HG03354 (cell line): ENCODE data around the gene TEDC2.
A peak's percentile ranks its signal among the peaks of the same experiment; 100 is the strongest.
"Not testable (repeated sequence)": the region's sequence is repeated elsewhere in the genome, so short reads cannot be mapped to it uniquely, and the experiment has no call there.

ENCODE experiments used
- ATAC-seq: cut with Tn5 transposase; IDR thresholded peaks from one replicate; pipeline ENCODE4 v1.9.1; 2021; ENCODE audit warnings: mild to moderate bottlenecking; ENCODE audit not compliant: unreplicated experiment, poor library complexity, severe bottlenecking

The TEDC2 gene

DNA sequence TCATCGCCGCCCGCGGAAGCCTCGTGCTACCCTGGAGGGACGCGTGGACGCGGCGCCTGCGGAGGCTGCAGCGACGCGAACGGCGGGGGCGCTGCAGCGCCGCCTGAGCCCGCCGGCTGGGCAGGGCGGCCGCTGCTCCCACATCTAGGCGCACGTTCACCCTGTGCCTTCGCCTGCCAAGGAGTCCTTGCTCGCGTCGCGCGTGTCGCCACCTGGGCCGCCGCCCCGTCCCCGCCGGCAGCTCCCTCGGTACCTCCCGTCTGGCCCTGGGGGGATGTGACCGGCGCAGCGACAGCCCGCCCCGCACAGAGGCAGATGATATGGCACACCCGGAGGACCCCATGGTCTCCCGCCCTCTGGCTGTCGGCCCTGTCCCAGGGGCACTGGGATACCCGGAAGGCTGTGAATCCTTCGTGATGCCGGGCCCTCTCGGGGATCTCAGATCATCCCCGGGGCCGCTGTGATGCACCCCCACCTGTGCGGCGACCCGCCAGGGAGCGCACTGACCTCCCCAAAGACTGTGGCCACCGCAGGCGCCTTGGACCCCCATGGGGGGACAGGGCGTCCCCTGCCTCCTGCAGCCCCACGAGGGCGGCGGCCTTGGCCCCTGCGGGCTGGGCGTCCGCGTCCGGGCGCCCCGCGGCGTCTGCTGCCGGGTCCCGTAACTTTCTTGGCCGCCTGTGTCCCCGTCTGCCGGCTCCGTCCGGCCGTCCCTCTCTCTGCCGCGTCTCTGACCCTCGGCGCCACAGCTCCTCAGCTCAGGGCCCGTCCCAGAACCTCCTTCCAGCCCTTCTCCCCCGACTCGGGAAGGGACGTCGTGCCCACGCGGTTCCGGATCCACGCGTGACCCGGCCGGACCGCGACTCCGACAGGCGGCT is 14.3 kb downstream of the TEDC2 start:
- ATAC-seq: peak; percentile 29

- peak; percentile 73 for ATAC-seq
Measured at GRCh38 chr16:2474877-2475412, 15.0 kb downstream of the TEDC2 start, which contains the start of gene TBC1D24. Gene TBC1D24 (plus strand): TSS chr16:2475127. CDS start chr16:2496149, 21,022 bp downstream.

DNA sequence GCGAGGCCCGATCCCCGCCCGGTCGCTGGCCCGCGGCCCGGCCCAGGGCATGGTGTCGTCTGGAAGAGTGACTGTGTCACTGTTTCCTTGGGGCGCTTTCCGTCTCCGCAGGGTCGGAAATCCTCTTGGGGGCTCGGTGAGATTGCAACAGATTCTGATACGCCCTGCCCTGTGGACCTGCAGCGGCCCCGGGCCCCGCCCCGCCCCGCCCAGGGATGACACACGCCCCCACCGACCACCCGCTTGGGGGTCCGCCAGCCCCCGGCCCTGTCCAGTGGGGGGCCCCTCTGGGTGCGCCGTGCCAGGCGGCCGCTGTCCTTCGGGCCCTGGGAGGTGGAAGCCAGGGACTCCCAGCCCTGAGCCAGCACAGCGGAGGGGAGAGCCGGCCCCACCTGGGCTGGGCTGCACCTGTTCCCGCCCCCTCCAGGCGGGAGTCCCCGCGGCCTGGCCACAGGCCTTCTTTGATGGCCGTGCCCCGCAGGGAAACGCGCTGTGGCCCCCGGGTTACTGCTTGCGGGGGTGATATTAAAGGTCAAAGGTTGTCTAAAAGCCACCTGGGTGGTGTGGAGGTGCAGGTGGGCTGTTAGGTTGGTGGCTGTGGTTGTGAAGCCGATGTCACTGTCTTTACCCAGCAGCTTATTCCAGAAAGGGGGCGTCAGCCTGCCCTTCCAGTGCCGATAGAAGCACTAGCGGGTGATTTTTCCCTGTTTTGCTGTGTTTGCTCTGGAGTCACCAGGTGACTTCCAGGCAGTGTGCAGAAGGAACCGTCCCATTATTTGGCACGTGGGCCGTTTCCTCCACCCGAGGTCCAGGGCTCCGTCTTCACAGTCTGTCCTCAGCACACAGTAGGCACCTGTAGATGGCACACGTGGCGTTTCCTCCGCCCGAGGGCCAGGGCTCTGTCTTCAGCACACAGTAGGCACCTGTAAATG is 15.8 kb downstream of the TEDC2 start:
- ATAC-seq: peak; percentile 9

DNA sequence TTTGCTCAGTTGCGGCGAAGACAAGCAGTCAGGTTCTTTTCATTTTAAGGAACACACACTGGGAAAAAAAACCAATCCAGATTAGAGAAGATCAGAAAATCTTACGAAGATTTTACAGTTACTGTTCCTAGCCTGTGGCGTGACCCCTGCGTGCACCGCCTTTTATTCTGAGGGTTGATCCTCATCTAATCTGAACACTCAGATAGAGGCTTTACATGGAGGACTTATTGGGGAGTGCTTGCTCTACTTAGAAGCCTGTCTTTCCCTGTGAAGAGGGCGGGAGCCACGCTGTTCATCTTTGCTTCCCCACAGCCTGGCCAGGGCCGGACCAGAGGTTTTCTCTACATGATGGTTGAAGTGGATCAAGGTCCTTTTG is 16.4 kb downstream of the TEDC2 start:
- no peak for ATAC-seq

GRCh38 chr16:2476741-2477140 is 16.8 kb downstream of the TEDC2 start:
- no peak for ATAC-seq

DNA sequence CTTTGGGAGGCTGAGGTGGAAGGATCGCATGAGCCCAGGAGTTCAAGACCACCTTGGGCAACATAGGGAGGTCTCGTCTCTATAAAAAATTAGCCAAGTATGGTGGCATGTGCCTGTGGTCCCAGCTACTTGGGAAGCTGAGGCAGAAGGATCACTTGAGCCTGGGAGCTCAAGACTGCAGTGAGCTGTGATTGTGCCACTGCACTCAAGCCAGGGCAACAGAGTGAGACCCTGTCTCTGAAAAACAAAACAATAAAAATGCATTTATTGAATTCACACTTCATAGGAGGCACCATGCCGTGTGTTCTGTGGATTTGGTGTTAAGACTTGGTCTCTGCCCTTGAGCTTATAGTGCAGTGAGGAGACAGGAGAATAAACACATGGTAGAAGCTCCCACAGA is 17.4 kb downstream of the TEDC2 start:
- ATAC-seq: no peak

- no peak for ATAC-seq
Measured at GRCh38 chr16:2478279-2478678, 18.4 kb downstream of the TEDC2 start.

- ATAC-seq: not testable (repeated sequence)
Measured at GRCh38 chr16:2479996-2480395, 20.1 kb downstream of the TEDC2 start.

DNA sequence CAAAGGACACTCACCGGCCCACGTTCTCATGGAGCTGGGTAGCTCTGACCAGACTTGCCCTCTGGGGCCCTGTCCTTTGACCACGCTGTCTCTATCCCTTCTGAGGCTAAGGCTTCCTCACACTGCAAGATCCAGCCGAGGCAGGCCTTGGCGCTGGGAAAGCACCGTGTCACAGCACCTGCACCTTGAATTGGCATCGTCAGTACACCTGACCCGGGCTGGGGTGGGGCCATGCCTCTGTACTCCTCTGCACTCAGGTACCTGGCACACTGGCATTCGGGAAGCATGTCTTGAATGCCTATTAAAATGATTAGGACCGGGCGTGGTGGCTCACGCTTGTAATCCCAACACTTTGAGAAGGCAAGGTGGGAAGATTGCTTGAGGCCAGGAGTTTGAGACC is 21.0 kb downstream of the TEDC2 start:
- no peak for ATAC-seq

GRCh38 chr16:2481676-2482075 is 21.8 kb downstream of the TEDC2 start:
- no peak for ATAC-seq

GRCh38 chr16:2482249-2482648 is 22.3 kb downstream of the TEDC2 start:
- no peak for ATAC-seq

GRCh38 chr16:2482708-2483534 is 23.0 kb downstream of the TEDC2 start:
- ATAC-seq: no peak

DNA sequence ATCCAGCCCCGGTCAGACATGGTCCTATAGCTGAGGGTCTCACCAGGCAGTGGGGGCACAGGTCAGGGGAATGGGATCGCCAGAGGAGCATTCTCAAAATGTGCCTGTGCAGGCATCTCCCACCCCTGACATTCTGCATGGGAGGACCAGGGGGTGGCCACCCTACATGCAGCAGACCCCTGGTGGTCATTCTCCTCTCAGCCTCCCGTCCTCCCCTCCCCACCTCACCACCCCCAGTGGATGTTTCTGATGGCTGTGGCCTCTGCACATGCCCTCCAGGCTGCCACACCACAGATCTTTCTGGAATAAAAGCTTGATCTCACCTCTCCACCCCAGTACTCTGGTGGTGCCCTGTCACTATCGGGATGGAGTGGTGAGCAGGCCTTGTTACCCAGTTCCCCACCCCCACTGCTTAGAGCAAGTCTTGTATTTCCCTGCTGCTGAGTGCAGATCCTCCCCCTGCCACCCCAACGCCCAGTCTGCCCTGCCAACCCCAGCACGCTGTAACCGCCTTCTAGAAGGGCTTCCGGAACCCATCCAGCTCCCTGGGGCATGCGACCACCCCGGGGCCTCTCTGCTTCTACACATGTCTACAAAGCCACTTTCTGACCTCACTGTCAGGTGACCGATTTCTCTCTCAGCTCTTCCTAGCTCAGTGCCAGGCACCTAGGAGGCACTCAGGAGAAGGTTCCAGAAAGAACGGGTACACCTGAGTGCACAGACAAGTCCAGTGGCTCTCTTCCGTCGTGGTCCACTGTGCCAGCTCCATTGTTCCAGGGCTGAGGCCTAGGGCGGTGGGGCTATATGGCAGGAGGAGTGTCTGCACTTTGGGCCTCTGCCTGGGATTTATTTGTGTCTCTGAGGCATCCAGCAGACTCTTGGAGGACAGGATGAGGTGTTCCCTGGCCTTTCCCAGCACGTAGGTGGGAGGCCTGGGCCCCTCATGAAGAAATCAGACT is 24.3 kb downstream of the TEDC2 start:
- ATAC-seq: no peak

GRCh38 chr16:2484898-2485508 is 25.1 kb downstream of the TEDC2 start:
- no peak for ATAC-seq

DNA sequence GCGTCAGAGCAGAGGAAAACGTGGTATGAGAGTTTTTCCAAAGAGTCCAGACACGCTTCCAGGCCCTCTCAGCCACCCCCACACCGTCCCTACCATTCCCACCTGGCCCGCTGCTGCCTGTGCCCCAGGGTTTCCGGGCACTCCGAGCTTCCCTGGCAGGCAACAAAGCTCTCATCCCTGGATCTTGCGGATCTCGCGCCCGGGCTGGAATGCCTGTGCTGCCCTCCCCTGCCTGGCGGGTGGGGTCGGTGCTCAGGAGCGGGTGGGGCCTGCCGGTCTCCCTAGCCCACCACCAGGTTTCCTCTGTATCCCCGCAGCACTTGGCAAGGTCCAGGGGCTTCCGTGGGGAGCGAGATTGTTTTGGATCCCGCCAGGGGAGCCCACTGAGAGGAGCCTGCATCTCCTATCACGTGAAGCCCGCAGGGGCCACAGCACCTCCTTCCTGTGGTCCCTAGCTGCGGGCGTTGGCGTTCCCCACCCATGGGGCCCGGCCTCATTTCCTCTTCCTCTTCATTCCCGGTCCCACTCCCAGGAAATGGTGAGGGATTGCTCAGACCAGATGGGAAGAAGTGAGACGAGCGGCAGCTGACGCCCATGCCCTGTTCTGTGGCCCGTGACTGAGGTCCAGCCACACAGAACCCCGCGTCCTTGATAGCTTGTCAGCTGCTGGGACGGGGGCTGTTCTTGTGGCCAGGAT is 26.1 kb downstream of the TEDC2 start:
- ATAC-seq: no peak

- peak; percentile 67 for ATAC-seq
Measured at GRCh38 chr16:2486645-2487516, 27.0 kb downstream of the TEDC2 start.

DNA sequence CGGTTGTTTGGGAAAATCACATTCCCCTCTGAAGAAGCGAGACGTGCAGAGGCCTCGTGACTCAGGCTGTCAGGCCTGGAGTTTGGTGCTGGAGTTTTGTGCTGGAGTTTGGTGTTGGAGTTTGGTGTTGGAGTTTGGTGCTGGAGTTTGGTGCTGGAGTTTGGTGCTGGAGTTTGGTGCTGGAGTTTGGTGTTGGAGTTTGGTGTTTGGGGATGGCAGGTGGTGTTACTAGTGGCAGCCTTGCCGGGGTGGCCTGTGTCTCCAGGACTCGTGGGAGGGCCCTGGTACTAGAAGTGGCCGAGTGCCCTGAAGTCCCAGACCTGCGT is 27.6 kb downstream of the TEDC2 start:
- no peak for ATAC-seq
